ENCODE measurements around the gene PRKD1.

PRKD1 gene

GRCh38 chr14:29836395-29836794, 91.3 kb downstream of the PRKD1 start:
- DNase-seq = no peak

- DNase-seq = no peak
Measured at GRCh38 chr14:29832042-29832441, 95.6 kb downstream of the PRKD1 start.

GRCh38 chr14:29829851-29830250, 97.8 kb downstream of the PRKD1 start:
- DNase-seq = no peak

GRCh38 chr14:29823816-29824215, 103.8 kb downstream of the PRKD1 start:
- DNase-seq = no peak

- no peak for DNase-seq
Measured at GRCh38 chr14:29822430-29822709, 105.3 kb downstream of the PRKD1 start.

GRCh38 chr14:29821661-29822429, 105.8 kb downstream of the PRKD1 start:
- no peak for DNase-seq

- DNase-seq = no peak
Measured at GRCh38 chr14:29821242-29821641, 106.4 kb downstream of the PRKD1 start.

- no peak for DNase-seq
Measured at GRCh38 chr14:29820785-29821184, 106.9 kb downstream of the PRKD1 start.

- DNase-seq = no peak
Measured at GRCh38 chr14:29817767-29818405, 109.8 kb downstream of the PRKD1 start.

GRCh38 chr14:29815016-29815674, 112.5 kb downstream of the PRKD1 start:
- no peak for DNase-seq

GRCh38 chr14:29814156-29815015, 113.3 kb downstream of the PRKD1 start:
- no peak for DNase-seq

- no peak for DNase-seq
Measured at GRCh38 chr14:29810682-29811081, 117.0 kb downstream of the PRKD1 start.

GRCh38 chr14:29810064-29810463, 117.6 kb downstream of the PRKD1 start:
- no peak for DNase-seq

GRCh38 chr14:29806124-29806517, 121.5 kb downstream of the PRKD1 start:
- DNase-seq = no peak

- no peak for DNase-seq
Measured at GRCh38 chr14:29805415-29806123, 122.1 kb downstream of the PRKD1 start.

GRCh38 chr14:29804481-29805266, 123.0 kb downstream of the PRKD1 start:
- DNase-seq = no peak

GRCh38 chr14:29803045-29803444, 124.6 kb downstream of the PRKD1 start:
- no peak for DNase-seq

GRCh38 chr14:29802211-29802610, 125.4 kb downstream of the PRKD1 start:
- no peak for DNase-seq

GRCh38 chr14:29800961-29801360, 126.7 kb downstream of the PRKD1 start:
- DNase-seq = no peak

GRCh38 chr14:29799464-29800095, 128.1 kb downstream of the PRKD1 start:
- no peak for DNase-seq

GRCh38 chr14:29798811-29799210, 128.8 kb downstream of the PRKD1 start:
- DNase-seq = no peak
